ENCODE data around the gene HNRNPUL1. TPM values are rescaled to one million over a fixed set of nuclear protein-coding genes. Genes with fewer than 3 reads are reported as not detected.
A peak's percentile ranks its signal among the peaks of the same experiment; 100 is the strongest.

Gene HNRNPUL1
- 100 to 1,000 TPM in 2 of 4 donors, 10 to 100 TPM in 2; 76.3 to 139 (median 99.1) TPM for polyA plus RNA-seq
- long read RNA-seq, donor 1, partial matches to known transcripts, result 102 of 109 reads
- long read RNA-seq, donor 1, other reads (novel, unspliced or antisense), result 0 of 109 reads
- long read RNA-seq, donor 2, partial matches to known transcripts, result 7 of 10 reads
- long read RNA-seq, donor 2, other reads (novel, unspliced or antisense), result 0 of 10 reads
- long read RNA-seq, donor 3, partial matches to known transcripts, result 72 of 74 reads
- long read RNA-seq, donor 3, other reads (novel, unspliced or antisense), result 0 of 74 reads
- long read RNA-seq, donor 4, result 0 reads
- long read RNA-seq, donor 5, partial matches to known transcripts, result 20 of 21 reads
- long read RNA-seq, donor 5, other reads (novel, unspliced or antisense), result 0 of 21 reads
- long read RNA-seq, donor 6, partial matches to known transcripts, result 28 of 35 reads
- long read RNA-seq, donor 6, other reads (novel, unspliced or antisense), result 5 of 35 reads
- long read RNA-seq, donor 7, transcript HNRNPUL1-204 (15 exons, 3,555 nt), result major isoform, 14 of 108 reads
- long read RNA-seq, donor 7, partial matches to known transcripts, result 90 of 108 reads
- long read RNA-seq, donor 7, other reads (novel, unspliced or antisense), result 0 of 108 reads
- long read RNA-seq, donor 8, partial matches to known transcripts, result 0 of 2 reads
- long read RNA-seq, donor 8, other reads (novel, unspliced or antisense), result 0 of 2 reads
- long read RNA-seq, donor 9, partial matches to known transcripts, result 14 of 16 reads
- long read RNA-seq, donor 9, other reads (novel, unspliced or antisense), result 0 of 16 reads
- long read RNA-seq, donor 10, partial matches to known transcripts, result 136 of 137 reads
- long read RNA-seq, donor 10, other reads (novel, unspliced or antisense), result 0 of 137 reads

DNA sequence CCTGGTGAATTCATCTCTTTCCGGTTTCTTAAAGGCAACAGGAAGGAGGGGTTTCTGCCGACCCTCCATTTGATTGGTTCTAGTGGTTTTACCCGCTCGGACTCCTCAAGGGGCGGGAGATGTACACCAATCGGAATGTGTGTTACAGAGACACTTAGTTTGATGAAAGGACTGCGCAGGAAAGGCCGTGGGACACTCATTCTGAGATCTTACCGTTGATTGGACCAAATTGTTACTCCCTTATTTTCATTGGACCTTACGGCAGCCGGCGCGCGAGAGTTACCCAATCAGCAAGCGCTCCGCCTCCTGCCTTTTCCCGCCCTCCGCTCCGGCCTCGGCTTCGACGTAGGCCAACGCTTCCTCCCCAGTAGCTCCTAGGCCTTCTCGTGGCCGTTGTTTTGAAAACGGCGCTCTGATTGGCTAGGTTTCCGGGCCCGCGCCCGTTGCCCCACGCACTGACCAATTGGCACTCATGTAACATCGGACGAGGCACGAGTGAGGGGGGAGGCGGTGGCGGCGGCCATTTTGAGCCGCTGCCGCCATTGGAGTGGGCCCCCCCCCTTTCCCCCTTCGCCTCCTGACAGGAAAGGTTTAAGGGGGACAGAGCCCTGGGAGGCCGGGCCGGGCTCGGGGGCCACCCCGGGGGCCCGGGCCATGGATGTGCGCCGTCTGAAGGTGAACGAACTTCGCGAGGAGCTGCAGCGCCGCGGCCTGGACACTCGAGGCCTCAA, at the start of gene HNRNPUL1:
Gene HNRNPUL1, plus strand, starts transcription at position 523 of the 731 bp plus-strand sequence. Its CDS starts 132 bp downstream, at position 655.
- Histone ChIP-seq H3K36me3 (ENCODE audit: control insufficient read depth in 3 of 3, insufficient read depth in 2 of 3, low read depth in 1 of 3, low read length in 3 of 3) (peaks cover 1 to 19% (median 6%) of the 10 kb centered on the region in 3 donors), H3K27ac (ENCODE audit: low read depth in 1 of 3, low read length in 2 of 3) (peak within 1 kb of the TSS; percentile 96 to 100 (median 99)), H3K27me3 (ENCODE audit: control insufficient read depth in 3 of 3, insufficient read depth in 3 of 3, low read length in 3 of 3) (no peaks in the 10 kb centered on the region), H3K4me1 (ENCODE audit: control insufficient read depth in 3 of 3, insufficient read depth in 2 of 3, low read depth in 1 of 3, low read length in 2 of 3) (peaks cover 0 to 14% (median 5%) of the 10 kb centered on the region in 3 donors), H3K4me3 (ENCODE audit: low read depth in 1 of 3, low read length in 3 of 3) (peak within 1 kb of the TSS; percentile 88 to 98 (median 96)), H3K9me3 (ENCODE audit: control insufficient read depth in 2 of 2, insufficient read depth in 1 of 2, low read depth in 1 of 2, low read length in 1 of 2) (no peaks in the 10 kb centered on the region)
- FAIRE-seq (peak; percentile 96), DNase-seq (peak; percentile 100)
- 0 to 1% (median 0%) methylated on average over 46 to 55 of the region's 55 CpGs for WGBS, 3 donors

DNA sequence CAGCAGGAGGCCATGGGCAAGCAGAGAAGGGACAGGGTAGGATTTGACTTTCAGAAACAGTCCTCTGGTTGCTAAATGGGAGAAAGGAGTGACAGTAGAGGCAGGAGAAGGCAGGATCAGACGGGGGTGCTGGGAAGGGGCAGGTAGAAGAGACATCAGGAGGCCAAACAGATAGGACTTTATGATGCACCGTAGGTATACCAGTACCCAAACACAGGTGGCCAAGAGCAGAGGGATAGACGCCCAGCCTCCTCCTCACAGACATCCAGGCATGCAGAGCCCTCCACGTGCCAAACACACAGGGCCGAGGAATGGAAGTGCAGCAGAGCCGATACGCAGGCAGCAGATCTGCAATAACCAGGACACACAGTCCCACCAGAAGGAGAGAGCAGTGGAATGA, 46.4 kb upstream of the HNRNPUL1 start:
- Histone ChIP-seq H3K27me3 (ENCODE audit: control insufficient read depth in 3 of 3, insufficient read depth in 3 of 3, low read length in 3 of 3) (peaks cover 0 to 22% (median 0%) of the 10 kb centered on the region in 3 donors), H3K4me1 (ENCODE audit: control insufficient read depth in 3 of 3, insufficient read depth in 2 of 3, low read depth in 1 of 3, low read length in 2 of 3) (peaks cover 0 to 8% (median 0%) of the 10 kb centered on the region in 3 donors), H3K4me3 (ENCODE audit: low read depth in 1 of 3, low read length in 3 of 3) (no peak overlapping the region), H3K36me3 (ENCODE audit: control insufficient read depth in 3 of 3, insufficient read depth in 2 of 3, low read depth in 1 of 3, low read length in 3 of 3) (peaks cover 0 to 15% (median 0%) of the 10 kb centered on the region in 3 donors), H3K9me3 (ENCODE audit: control insufficient read depth in 2 of 2, insufficient read depth in 1 of 2, low read depth in 1 of 2, low read length in 1 of 2) (no peaks in the 10 kb centered on the region), H3K27ac (ENCODE audit: low read depth in 1 of 3, low read length in 2 of 3) (peak overlapping the region in 1 of 3 donors; percentile 88)
- FAIRE-seq (no peak), DNase-seq (no peak)
- WGBS, 3 donors, result 77 to 82% (median 77%) methylated on average over 7 of the region's 7 CpGs

DNA sequence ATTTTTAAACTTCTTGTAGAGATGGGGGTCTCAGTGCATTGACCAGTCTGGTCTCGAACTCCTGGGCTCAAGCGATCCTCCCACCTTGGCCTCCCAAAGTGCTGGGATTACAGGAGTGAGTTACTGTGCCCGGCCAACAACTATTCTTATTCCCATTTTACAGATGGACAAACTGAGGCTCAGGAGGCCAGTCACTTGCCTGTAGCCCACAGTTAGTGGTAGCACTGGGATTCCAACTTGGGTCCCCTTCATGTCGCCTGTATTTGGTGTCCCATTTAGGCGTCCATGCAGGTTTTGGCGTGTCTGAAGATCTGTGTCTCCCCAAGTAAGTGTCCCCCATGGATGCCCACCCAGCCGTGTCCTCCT, 45.9 kb upstream of the HNRNPUL1 start:
- Histone ChIP-seq H3K9me3 (ENCODE audit: control insufficient read depth in 2 of 2, insufficient read depth in 1 of 2, low read depth in 1 of 2, low read length in 1 of 2) (no peaks in the 10 kb centered on the region), H3K27ac (ENCODE audit: low read depth in 1 of 3, low read length in 2 of 3) (peak overlapping the region in 2 of 3 donors; percentile 63 to 88), H3K4me1 (ENCODE audit: control insufficient read depth in 3 of 3, insufficient read depth in 2 of 3, low read depth in 1 of 3, low read length in 2 of 3) (peaks cover 0 to 8% (median 0%) of the 10 kb centered on the region in 3 donors), H3K27me3 (ENCODE audit: control insufficient read depth in 3 of 3, insufficient read depth in 3 of 3, low read length in 3 of 3) (peaks cover 0 to 22% (median 0%) of the 10 kb centered on the region in 3 donors), H3K36me3 (ENCODE audit: control insufficient read depth in 3 of 3, insufficient read depth in 2 of 3, low read depth in 1 of 3, low read length in 3 of 3) (peaks cover 0 to 15% (median 0%) of the 10 kb centered on the region in 3 donors), H3K4me3 (ENCODE audit: low read depth in 1 of 3, low read length in 3 of 3) (peak overlapping the region in 1 of 3 donors; percentile 53)
- 70 to 74% (median 72%) methylated on average over 7 of the region's 7 CpGs for WGBS, 3 donors
- no peak for FAIRE-seq
- DNase-seq, result no peak

- Histone ChIP-seq H3K4me3 (ENCODE audit: low read depth in 1 of 3, low read length in 3 of 3) (peak within 1 kb of the TSS; percentile 29 to 53 (median 38)), H3K4me1 (ENCODE audit: control insufficient read depth in 3 of 3, insufficient read depth in 2 of 3, low read depth in 1 of 3, low read length in 2 of 3) (peaks cover 0 to 8% (median 0%) of the 10 kb centered on the region in 3 donors), H3K36me3 (ENCODE audit: control insufficient read depth in 3 of 3, insufficient read depth in 2 of 3, low read depth in 1 of 3, low read length in 3 of 3) (peaks cover 0 to 21% (median 0%) of the 10 kb centered on the region in 3 donors), H3K27me3 (ENCODE audit: control insufficient read depth in 3 of 3, insufficient read depth in 3 of 3, low read length in 3 of 3) (peaks cover 0 to 22% (median 0%) of the 10 kb centered on the region in 3 donors), H3K27ac (ENCODE audit: low read depth in 1 of 3, low read length in 2 of 3) (peak within 1 kb of the TSS; percentile 22 to 88 (median 63)), H3K9me3 (ENCODE audit: control insufficient read depth in 2 of 2, insufficient read depth in 1 of 2, low read depth in 1 of 2, low read length in 1 of 2) (no peaks in the 10 kb centered on the region)
- WGBS, 3 donors, result 5 to 18% (median 9%) methylated on average over 30 to 32 of the region's 32 CpGs
- DNase-seq (peak in 1 of 2 donors; percentile 76), FAIRE-seq (no peak)
These were observed 45.3 kb upstream of the HNRNPUL1 start, which contains the start of gene AXL for GRCh38 chr19:41218615-41219507. Gene AXL, plus strand, starts transcription at chr19:41219223. Its CDS starts 170 bp downstream, at chr19:41219393.

DNA sequence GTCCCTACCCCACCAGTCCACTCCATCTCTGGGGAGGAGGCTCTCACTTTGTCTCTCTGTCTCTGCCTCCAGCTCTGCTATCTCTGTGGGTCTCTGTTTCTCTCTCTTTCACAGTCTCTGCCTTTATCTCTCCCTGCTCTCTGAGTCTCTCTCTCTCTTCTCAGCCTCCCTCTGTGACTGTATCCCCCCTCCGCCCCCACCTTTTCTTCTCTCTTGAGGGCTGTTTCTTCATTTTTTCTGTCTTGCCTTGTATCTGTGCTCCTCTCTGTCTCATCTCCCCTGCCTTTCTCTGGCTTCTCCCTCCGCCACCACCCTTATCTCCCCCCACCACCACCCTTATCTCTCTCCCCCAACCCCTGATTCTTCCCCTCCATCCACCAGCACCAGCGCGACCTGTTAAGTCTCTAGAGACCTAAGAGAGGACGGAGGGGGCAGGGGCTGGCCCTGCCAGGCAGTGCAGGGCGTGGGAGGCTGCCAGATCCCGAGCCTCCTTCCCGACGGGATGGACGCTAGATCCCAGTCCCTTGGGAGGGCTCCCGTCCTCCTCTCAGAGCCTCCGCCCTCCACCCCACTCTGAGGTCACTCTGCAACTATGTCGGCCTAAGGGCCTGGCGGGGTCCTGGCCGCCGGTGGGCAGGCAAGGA, 44.1 kb upstream of the HNRNPUL1 start:
- peaks cover 0 to 21% (median 0%) of the 10 kb centered on the region in 3 donors for H3K36me3 ChIP-seq (ENCODE audit: control insufficient read depth in 3 of 3, insufficient read depth in 2 of 3, low read depth in 1 of 3, low read length in 3 of 3)
- peak overlapping the region; percentile 11 to 88 (median 22) for H3K27ac ChIP-seq (ENCODE audit: low read depth in 1 of 3, low read length in 2 of 3)
- H3K27me3 ChIP-seq (ENCODE audit: control insufficient read depth in 3 of 3, insufficient read depth in 3 of 3, low read length in 3 of 3), result peaks cover 0 to 22% (median 0%) of the 10 kb centered on the region in 3 donors
- DNase-seq (no peak), FAIRE-seq (no peak)
- H3K4me1 ChIP-seq (ENCODE audit: control insufficient read depth in 3 of 3, insufficient read depth in 2 of 3, low read depth in 1 of 3, low read length in 2 of 3), result peaks cover 0 to 8% (median 0%) of the 10 kb centered on the region in 3 donors
- H3K4me3 ChIP-seq (ENCODE audit: low read depth in 1 of 3, low read length in 3 of 3), result peak overlapping the region in 2 of 3 donors; percentile 38 to 53
- H3K9me3 ChIP-seq (ENCODE audit: control insufficient read depth in 2 of 2, insufficient read depth in 1 of 2, low read depth in 1 of 2, low read length in 1 of 2), result no peaks in the 10 kb centered on the region
- 28 to 36% (median 35%) methylated on average over 15 to 16 of the region's 16 CpGs for WGBS, 3 donors

DNA sequence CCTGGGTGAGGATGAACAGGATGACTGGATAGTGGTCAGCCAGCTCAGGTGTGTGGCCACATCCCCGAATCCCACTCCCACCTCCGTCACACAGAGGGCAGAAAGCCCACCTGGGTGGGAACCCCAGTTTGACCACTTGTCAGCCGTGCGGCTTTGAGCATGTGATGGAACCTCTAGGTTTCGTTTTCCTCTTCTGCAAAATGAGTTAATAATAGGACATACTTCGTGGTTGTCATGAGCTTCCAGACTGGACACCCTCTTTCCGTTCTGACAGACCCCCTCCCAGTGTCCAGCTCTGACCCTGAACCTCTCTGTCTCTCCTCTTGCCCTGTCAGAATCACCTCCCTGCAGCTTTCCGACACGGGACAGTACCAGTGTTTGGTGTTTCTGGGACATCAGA, 43.4 kb upstream of the HNRNPUL1 start:
- Histone ChIP-seq H3K4me1 (ENCODE audit: control insufficient read depth in 3 of 3, insufficient read depth in 2 of 3, low read depth in 1 of 3, low read length in 2 of 3) (peaks cover 0 to 11% (median 0%) of the 10 kb centered on the region in 3 donors), H3K36me3 (ENCODE audit: control insufficient read depth in 3 of 3, insufficient read depth in 2 of 3, low read depth in 1 of 3, low read length in 3 of 3) (peaks cover 0 to 21% (median 0%) of the 10 kb centered on the region in 3 donors), H3K27ac (ENCODE audit: low read depth in 1 of 3, low read length in 2 of 3) (peak overlapping the region in 1 of 3 donors; percentile 88), H3K9me3 (ENCODE audit: control insufficient read depth in 2 of 2, insufficient read depth in 1 of 2, low read depth in 1 of 2, low read length in 1 of 2) (no peaks in the 10 kb centered on the region), H3K27me3 (ENCODE audit: control insufficient read depth in 3 of 3, insufficient read depth in 3 of 3, low read length in 3 of 3) (peaks cover 0 to 22% (median 0%) of the 10 kb centered on the region in 3 donors), H3K4me3 (ENCODE audit: low read depth in 1 of 3, low read length in 3 of 3) (peak overlapping the region in 1 of 3 donors; percentile 53)
- WGBS, 3 donors, result 46 to 60% (median 54%) methylated on average over 9 of the region's 9 CpGs
- FAIRE-seq, result no peak
- DNase-seq, result no peak
